ENCODE results near the gene SERTAD1.

GRCh38 chr19:40446263-40446784 is 20.5 kb upstream of the SERTAD1 start:
- TF ChIP-seq POLR2A (IDR thresholded peaks at IDR 0.05) (no peak), EP300 (IDR thresholded peaks at IDR 0.05) (no peak)
